Measurements from ENCODE around the gene RAB5B. TPM values are rescaled to one million over a fixed set of nuclear protein-coding genes. Genes with fewer than 3 reads are reported as not detected.

Gene RAB5B
- total and polyA plus RNA-seq, 7 experiments from 2014 or later: 45.2 to 109 (median 69.6) TPM

- Histone ChIP-seq H3K36me3 (ENCODE audit: control insufficient read depth in 2 of 3, insufficient read depth in 3 of 3, low read length in 3 of 3) (peaks cover 0 to 34% (median 5%) of the 10 kb centered on the region in 3 experiments), H3K9me3 (ENCODE audit: control insufficient read depth in 2 of 3, low read length in 3 of 3) (no peaks in the 10 kb centered on the region), H3K4me1 (ENCODE audit: control insufficient read depth in 2 of 2, insufficient read depth in 2 of 2, low read length in 2 of 2) (peaks cover 29 to 56% of the 10 kb centered on the region in 2 donors), H3K27ac (ENCODE audit: low read depth, low read length) (peak overlapping the region; percentile 90), H3K4me3 (ENCODE audit: low read length) (peak overlapping the region; percentile 82), H3K27me3 (ENCODE audit: control insufficient read depth in 2 of 2, insufficient read depth in 2 of 2, low read length in 2 of 2) (no peaks in the 10 kb centered on the region)
- peaks cover 0 to under 1% (median 0%) of the 10 kb centered on the region in 5 donors for H3K27me3 Mint-ChIP-seq
- CTCF ChIA-PET: interaction anchor here (0.6 to 4.6 kb wide), 2 partner anchors 43 to 102 kb away, joined by 3 to 22 read pairs; partner anchors contain the start of gene DNAJC14
- POLR2A ChIA-PET: interaction anchor here (0.8 to 22.1 kb wide), 10 partner anchors 15 to 227 kb away, joined by 3 to 728 read pairs (median 10); partner anchors contain the start of genes DNAJC14, MYL6, ORMDL2 and RAB5B
- H3K27ac Mint-ChIP-seq: peak overlapping the region; percentile 96 to 100 (median 98)
- H3K36me3 Mint-ChIP-seq: peaks cover 8 to 60% (median 41%) of the 10 kb centered on the region in 5 donors
- DNase-seq (peak in 1 of 9 donors; percentile 54), ATAC-seq (no peak)
- peaks cover 34 to 61% (median 47%) of the 10 kb centered on the region in 7 donors for H3K4me1 Mint-ChIP-seq
- H3K4me3 Mint-ChIP-seq: peak overlapping the region; percentile 96 to 100 (median 98)
- peaks cover 0 to 11% (median 0%) of the 10 kb centered on the region in 11 donors for H3K9me3 Mint-ChIP-seq
- intact Hi-C loops (cut with micrococcal nuclease): loop anchor here (1.0 to 5.0 kb wide), 3 partner anchors 8 to 1590 kb away; partner anchors contain the start of genes DDIT3 (in 1 of the 2) and MBD6 (in 1 of the 2)
These were observed 41.9 kb upstream of the RAB5B start for GRCh38 chr12:55931780-55932550.

GRCh38 chr12:55932551-55932910 is 41.3 kb upstream of the RAB5B start:
- peaks cover 40 to 64% (median 53%) of the 10 kb centered on the region in 7 donors for H3K4me1 Mint-ChIP-seq
- peak overlapping the region; percentile 96 to 100 (median 97) for H3K27ac Mint-ChIP-seq
- Histone ChIP-seq H3K4me3 (ENCODE audit: low read length) (peak overlapping the region; percentile 82), H3K36me3 (ENCODE audit: control insufficient read depth in 2 of 3, insufficient read depth in 3 of 3, low read length in 3 of 3) (peaks cover 0 to 34% (median 10%) of the 10 kb centered on the region in 3 experiments), H3K4me1 (ENCODE audit: control insufficient read depth in 2 of 2, insufficient read depth in 2 of 2, low read length in 2 of 2) (peaks cover 35 to 56% of the 10 kb centered on the region in 2 donors), H3K27me3 (ENCODE audit: control insufficient read depth in 2 of 2, insufficient read depth in 2 of 2, low read length in 2 of 2) (no peaks in the 10 kb centered on the region), H3K27ac (ENCODE audit: low read depth, low read length) (peak overlapping the region; percentile 90), H3K9me3 (ENCODE audit: control insufficient read depth in 2 of 3, low read length in 3 of 3) (no peaks in the 10 kb centered on the region)
- no peaks in the 10 kb centered on the region for H3K27me3 Mint-ChIP-seq
- peaks cover 13 to 61% (median 47%) of the 10 kb centered on the region in 5 donors for H3K36me3 Mint-ChIP-seq
- H3K9me3 Mint-ChIP-seq: peaks cover 0 to 10% (median 0%) of the 10 kb centered on the region in 11 donors
- intact Hi-C loops (cut with micrococcal nuclease): loop anchor here in 1 of 2 donors (5.0 kb wide), 1 partner anchor 1590 kb away; the partner anchor contains the start of genes DDIT3 and MBD6
- ATAC-seq (peak; percentile 33), DNase-seq (peak in 7 of 9 donors; percentile 52 to 73 (median 62))
- ChIA-PET CTCF (interaction anchor here (1.4 to 4.6 kb wide), 3 partner anchors 13 to 115 kb away, joined by 4 to 22 read pairs (median 8); partner anchors contain the start of genes DNAJC14, ORMDL2 and SARNP), POLR2A (interaction anchor here (0.6 to 22.1 kb wide), 16 partner anchors 13 to 215 kb away, joined by 3 to 728 read pairs (median 6); partner anchors contain the start of genes DNAJC14, ORMDL2, RAB5B and SARNP)
- peak overlapping the region; percentile 96 to 100 (median 98) for H3K4me3 Mint-ChIP-seq

DNA sequence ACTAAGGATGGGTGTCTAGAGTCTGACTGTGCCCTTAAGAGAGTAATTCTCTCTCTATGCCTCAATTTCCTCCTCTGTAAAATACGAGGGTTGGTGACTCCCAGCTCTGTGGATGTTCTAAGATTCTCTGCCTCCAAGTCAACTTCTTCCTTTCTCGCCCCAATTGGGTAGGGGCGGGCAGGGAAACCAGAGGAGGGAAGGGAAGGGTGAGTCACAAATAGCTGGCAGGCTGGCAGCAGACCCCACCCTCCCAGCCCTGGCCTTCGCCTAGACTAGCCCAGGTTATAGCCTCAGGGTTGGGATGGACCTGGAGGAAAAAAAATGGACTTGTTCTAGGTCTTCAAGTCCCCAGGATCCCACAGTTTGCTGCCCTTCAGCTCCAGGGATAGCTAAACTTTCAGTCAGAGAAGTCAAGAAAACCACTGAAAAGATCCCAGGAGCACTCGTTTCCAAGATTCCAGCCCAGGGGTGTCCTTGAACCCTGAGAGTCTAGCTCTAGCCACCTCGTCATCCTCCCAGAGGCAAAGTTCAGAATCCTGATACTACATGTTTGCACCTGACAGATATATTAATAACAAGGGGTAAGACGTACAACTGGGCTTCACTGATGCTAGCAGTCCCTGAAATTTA is 40.6 kb upstream of the RAB5B start:
- Histone ChIP-seq H3K4me1 (ENCODE audit: control insufficient read depth in 2 of 2, insufficient read depth in 2 of 2, low read length in 2 of 2) (peaks cover 43 to 56% of the 10 kb centered on the region in 2 donors), H3K27me3 (ENCODE audit: control insufficient read depth in 2 of 2, insufficient read depth in 2 of 2, low read length in 2 of 2) (no peaks in the 10 kb centered on the region), H3K36me3 (ENCODE audit: control insufficient read depth in 2 of 3, insufficient read depth in 3 of 3, low read length in 3 of 3) (peaks cover 4 to 36% (median 11%) of the 10 kb centered on the region in 3 experiments), H3K27ac (ENCODE audit: low read depth, low read length) (peak overlapping the region; percentile 90), H3K4me3 (ENCODE audit: low read length) (peak overlapping the region; percentile 82), H3K9me3 (ENCODE audit: control insufficient read depth in 2 of 3, low read length in 3 of 3) (no peaks in the 10 kb centered on the region)
- ATAC-seq (no peak), DNase-seq (no peak)
- POLR2A ChIA-PET: interaction anchor here (0.6 to 27.1 kb wide), 17 partner anchors 1 to 427 kb away, joined by 3 to 728 read pairs (median 4); partner anchors contain the start of genes DGKA, DNAJC14, ORMDL2 and PYM1
- peak overlapping the region; percentile 96 to 100 (median 97) for H3K27ac Mint-ChIP-seq
- peak overlapping the region; percentile 96 to 100 (median 98) for H3K4me3 Mint-ChIP-seq
- intact Hi-C loops (cut with micrococcal nuclease): loop anchor here in 1 of 2 donors (5.0 kb wide), 1 partner anchor 1589 kb away; the partner anchor contains the start of genes DDIT3 and MBD6
- H3K4me1 Mint-ChIP-seq: peaks cover 47 to 67% (median 58%) of the 10 kb centered on the region in 7 donors
- no peaks in the 10 kb centered on the region for H3K27me3 Mint-ChIP-seq
- CTCF ChIA-PET: interaction anchor here (0.8 to 4.6 kb wide), 6 partner anchors 9 to 196 kb away, joined by 3 to 22 read pairs (median 4); partner anchors contain the start of genes DNAJC14, ORMDL2 and SARNP
- peaks cover 15 to 62% (median 50%) of the 10 kb centered on the region in 5 donors for H3K36me3 Mint-ChIP-seq
- peaks cover 0 to 10% (median 0%) of the 10 kb centered on the region in 11 donors for H3K9me3 Mint-ChIP-seq

DNA sequence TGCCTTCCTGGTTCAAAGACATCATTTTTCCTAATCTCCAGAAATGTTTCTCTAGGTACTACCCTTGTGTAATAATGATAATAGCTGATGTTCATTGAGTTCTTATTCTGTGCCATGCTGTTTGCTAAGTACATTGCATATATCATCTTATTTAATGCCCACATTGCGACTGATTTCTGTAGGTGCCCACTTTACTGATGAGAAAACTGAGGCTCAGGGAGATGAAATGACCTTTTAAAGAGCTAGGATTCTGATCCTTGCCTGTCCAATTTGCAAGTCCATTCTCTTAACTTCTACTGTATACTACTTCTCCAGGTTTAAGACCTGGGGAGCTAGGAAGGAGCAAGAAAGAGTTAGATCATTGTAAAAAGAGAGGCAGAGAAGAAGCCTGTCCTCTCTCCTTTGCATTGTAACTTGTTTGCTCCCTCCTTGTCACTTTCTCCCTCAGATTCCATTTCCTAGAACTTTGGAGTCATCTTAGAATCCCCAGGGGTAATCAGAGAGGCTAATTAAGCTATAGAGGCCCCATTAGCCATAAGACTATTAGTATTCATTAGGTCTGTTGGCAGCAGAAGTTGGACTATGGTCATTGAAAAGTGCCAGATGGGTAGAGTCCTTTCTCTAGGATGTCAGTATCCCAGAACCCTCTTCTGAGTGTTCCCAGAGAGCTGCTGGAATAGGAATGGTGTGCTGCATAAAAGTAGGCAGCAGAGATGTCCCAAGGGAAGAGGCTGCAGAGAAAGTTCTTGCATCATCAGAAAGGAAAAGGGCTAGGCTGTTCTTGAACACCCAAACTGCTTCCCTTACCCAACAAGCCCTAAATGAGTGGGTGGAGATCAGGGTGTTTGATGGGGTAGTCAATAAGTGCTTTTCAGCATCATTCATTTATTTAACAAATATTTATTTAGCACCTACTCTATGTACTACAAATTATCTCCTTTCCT is 39.8 kb upstream of the RAB5B start:
- Mint-ChIP-seq H3K4me1 (peaks cover 55 to 74% (median 64%) of the 10 kb centered on the region in 7 donors), H3K4me3 (peak overlapping the region; percentile 96 to 100 (median 98)), H3K9me3 (peaks cover 0 to 10% (median 0%) of the 10 kb centered on the region in 11 donors), H3K36me3 (peaks cover 15 to 68% (median 58%) of the 10 kb centered on the region in 5 donors), H3K27ac (peak overlapping the region; percentile 91 to 100 (median 97)), H3K27me3 (no peaks in the 10 kb centered on the region)
- intact Hi-C loops (cut with micrococcal nuclease): loop anchor here in 1 of 2 donors (5.0 kb wide), 1 partner anchor 1588 kb away; the partner anchor contains the start of genes DDIT3 and MBD6
- H3K9me3 ChIP-seq (ENCODE audit: control insufficient read depth in 2 of 3, low read length in 3 of 3): no peaks in the 10 kb centered on the region
- ATAC-seq: no peak
- peak overlapping the region; percentile 90 for H3K27ac ChIP-seq (ENCODE audit: low read depth, low read length)
- peaks cover 50 to 51% of the 10 kb centered on the region in 2 donors for H3K4me1 ChIP-seq (ENCODE audit: control insufficient read depth in 2 of 2, insufficient read depth in 2 of 2, low read length in 2 of 2)
- CTCF ChIA-PET: interaction anchor here (0.8 to 4.6 kb wide), 8 partner anchors 8 to 197 kb away, joined by 3 to 32 read pairs (median 4); partner anchors contain the start of genes DNAJC14, ORMDL2, PYM1 and SARNP
- H3K4me3 ChIP-seq (ENCODE audit: low read length): peak overlapping the region; percentile 82
- no peaks in the 10 kb centered on the region for H3K27me3 ChIP-seq (ENCODE audit: control insufficient read depth in 2 of 2, insufficient read depth in 2 of 2, low read length in 2 of 2)
- H3K36me3 ChIP-seq (ENCODE audit: control insufficient read depth in 2 of 3, insufficient read depth in 3 of 3, low read length in 3 of 3): peaks cover 6 to 44% (median 11%) of the 10 kb centered on the region in 3 experiments
- POLR2A ChIA-PET: interaction anchor here (0.6 to 27.1 kb wide), 17 partner anchors 2 to 426 kb away, joined by 3 to 728 read pairs (median 4); partner anchors contain the start of genes DGKA, DNAJC14, ORMDL2 and PYM1
- DNase-seq: no peak

GRCh38 chr12:55934773-55935172 is 39.1 kb upstream of the RAB5B start:
- intact Hi-C loops (cut with micrococcal nuclease): loop anchor here in 1 of 2 donors (5.0 kb wide), 1 partner anchor 1588 kb away; the partner anchor contains the start of genes DDIT3 and MBD6
- POLR2A ChIA-PET: interaction anchor here (0.5 to 27.1 kb wide), 13 partner anchors 2 to 205 kb away, joined by 3 to 728 read pairs (median 6); partner anchors contain the start of genes DGKA, DNAJC14, ORMDL2 and PYM1
- peaks cover 6 to 51% (median 17%) of the 10 kb centered on the region in 3 experiments for H3K36me3 ChIP-seq (ENCODE audit: control insufficient read depth in 2 of 3, insufficient read depth in 3 of 3, low read length in 3 of 3)
- H3K27me3 ChIP-seq (ENCODE audit: control insufficient read depth in 2 of 2, insufficient read depth in 2 of 2, low read length in 2 of 2): no peaks in the 10 kb centered on the region
- Mint-ChIP-seq H3K9me3 (peaks cover 0 to 10% (median 0%) of the 10 kb centered on the region in 11 donors), H3K36me3 (peaks cover 15 to 70% (median 62%) of the 10 kb centered on the region in 5 donors), H3K27me3 (no peaks in the 10 kb centered on the region), H3K4me1 (peaks cover 60 to 74% (median 67%) of the 10 kb centered on the region in 7 donors), H3K4me3 (peak overlapping the region; percentile 96 to 100 (median 98)), H3K27ac (peak overlapping the region; percentile 86 to 100 (median 97))
- DNase-seq: no peak
- H3K9me3 ChIP-seq (ENCODE audit: control insufficient read depth in 2 of 3, low read length in 3 of 3): no peaks in the 10 kb centered on the region
- H3K4me1 ChIP-seq (ENCODE audit: control insufficient read depth in 2 of 2, insufficient read depth in 2 of 2, low read length in 2 of 2): peaks cover 45 to 58% of the 10 kb centered on the region in 2 donors
- peak overlapping the region; percentile 82 for H3K4me3 ChIP-seq (ENCODE audit: low read length)
- CTCF ChIA-PET: interaction anchor here (0.6 to 4.6 kb wide), 8 partner anchors 8 to 196 kb away, joined by 3 to 32 read pairs (median 6); partner anchors contain the start of genes DNAJC14, ORMDL2, PYM1 and SARNP
- ATAC-seq: no peak
- H3K27ac ChIP-seq (ENCODE audit: low read depth, low read length): peak overlapping the region; percentile 90

All from naive thymus-derived CD4-positive, alpha-beta T cell (primary cell).